Activated CD8-positive, alpha-beta memory T cell treated with anti-CD3 and anti-CD28 coated beads, Interleukin-2, amount 50 U/mL, for 24 hours (primary cell): ENCODE results near the gene MYH9.
"Not testable (repeated sequence)": the region's sequence is repeated elsewhere in the genome, so short reads cannot be mapped to it uniquely, and the experiment has no call there.

Source experiments
- DNase-seq: peaks from one replicate; pipeline ENCODE4 v3.0.0-alpha.2; 2020; ENCODE audit errors: extremely low read depth

MYH9 gene

DNA sequence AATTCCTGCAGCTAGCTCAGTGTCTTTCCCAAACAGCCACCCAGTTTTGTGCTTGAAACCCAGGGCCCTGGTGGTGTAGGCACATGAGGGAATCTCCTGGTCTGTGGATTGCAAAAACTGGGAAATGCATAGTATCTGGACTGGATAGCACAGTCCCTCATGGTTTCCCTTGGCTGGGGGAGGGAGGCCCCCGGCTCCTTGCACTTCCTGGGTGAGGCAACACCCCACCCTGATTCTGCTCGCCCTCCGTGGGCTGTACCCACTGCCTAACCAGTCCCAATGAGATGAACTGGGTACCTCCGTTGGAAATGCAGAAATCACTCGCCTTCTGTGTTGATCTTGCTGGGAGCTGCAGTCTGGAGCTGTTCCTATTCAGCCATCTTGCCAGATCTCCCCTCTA lies 115.8 kb downstream of the MYH9 start:
- DNase-seq, result not testable (repeated sequence)

- DNase-seq, result not testable (repeated sequence)
Measured at GRCh38 chr22:36271231-36271630, 116.5 kb downstream of the MYH9 start.

- DNase-seq, result no peak
Measured at GRCh38 chr22:36267896-36268485, 119.8 kb downstream of the MYH9 start.

DNA sequence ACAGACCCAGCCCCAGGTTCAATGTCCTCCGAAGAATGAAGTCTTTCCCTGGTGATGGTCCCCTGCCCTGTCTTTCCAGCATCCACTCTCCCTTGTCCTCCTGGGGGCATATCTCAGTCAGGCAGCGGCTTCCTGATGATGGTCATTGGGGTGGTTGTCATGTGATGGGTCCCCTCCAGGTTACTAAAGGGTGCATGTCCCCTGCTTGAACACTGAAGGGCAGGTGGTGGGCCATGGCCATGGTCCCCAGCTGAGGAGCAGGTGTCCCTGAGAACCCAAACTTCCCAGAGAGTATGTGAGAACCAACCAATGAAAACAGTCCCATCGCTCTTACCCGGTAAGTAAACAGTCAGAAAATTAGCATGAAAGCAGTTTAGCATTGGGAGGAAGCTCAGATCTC lies 120.7 kb downstream of the MYH9 start:
- no peak for DNase-seq

DNA sequence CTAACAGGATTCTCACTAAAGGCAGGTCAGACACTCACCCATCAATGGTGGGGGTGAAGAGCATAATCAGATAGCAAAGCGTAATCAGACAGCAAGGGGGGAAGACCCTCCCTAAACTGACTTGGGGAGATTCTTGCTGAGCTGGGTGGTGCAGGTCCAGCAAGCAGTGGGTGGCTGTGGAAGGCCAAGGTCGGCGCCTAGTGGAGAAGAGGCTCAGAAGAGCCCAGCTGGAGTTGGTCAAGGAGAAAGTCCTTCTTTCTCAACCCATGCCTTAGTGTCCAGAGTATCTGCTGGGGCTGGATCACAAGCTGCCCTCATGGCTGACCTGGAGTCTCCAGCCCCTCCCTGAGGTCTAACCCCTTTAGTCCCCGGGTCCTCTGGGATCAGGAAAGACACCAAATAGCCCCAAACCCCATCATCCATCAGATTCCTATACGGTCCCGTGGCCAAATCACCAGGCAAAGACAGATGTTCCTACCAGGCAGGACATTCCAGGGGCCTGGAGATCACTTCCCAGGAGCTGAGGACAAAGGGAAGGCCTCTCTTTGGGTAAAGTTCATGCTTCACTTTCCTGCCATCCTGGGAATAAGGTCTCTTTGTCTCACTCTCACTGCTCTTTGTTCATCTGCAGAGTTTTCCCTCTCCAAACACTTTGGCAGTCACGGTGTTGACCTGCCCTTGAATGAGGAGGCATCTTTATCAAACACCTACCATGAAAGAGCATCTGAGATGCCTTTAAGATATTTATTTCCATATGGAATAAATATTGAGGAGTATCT lies 123.7 kb downstream of the MYH9 start:
- DNase-seq, result not testable (repeated sequence)

DNA sequence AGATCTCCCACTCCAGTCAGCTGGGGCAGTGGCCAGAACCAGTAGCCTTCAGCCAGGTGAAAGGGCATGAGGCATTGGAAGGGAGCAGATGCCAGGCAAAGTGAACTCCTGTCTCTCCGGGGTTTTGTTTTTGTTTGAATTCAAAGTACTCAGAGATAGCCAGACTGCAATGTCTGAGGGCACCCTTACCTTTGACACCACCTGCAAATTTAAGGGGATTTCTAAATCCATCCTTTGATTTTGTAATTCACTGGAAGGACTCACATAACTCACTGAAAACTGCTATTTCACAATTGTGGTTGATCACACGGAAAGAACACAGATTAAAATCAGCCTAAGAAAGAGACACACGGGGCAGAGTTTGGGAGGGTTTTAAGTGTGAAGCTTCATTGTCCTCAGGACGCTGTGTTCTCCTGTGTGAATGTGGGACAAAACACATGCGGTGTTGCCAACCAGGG lies 124.5 kb downstream of the MYH9 start:
- DNase-seq, result not testable (repeated sequence)

DNA sequence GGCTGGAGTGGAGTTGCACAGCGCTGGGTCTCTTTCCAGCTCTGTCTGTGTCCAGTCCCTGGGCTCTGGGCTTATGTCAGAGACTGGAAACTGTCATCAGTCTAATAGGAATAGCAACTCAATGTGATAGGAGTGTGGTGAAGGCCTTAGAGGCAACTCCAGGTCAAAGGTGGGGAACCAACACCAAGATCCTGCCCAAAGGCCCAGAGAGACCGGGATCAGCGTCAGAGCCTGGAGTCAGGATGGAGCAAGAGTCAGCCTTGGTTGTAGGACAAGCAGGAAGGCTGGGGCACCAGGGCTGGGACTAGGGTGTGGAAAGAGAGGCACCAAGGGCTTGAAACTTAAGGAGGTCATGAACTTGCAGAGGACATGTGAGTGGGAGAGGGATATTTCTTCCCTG lies 125.5 kb downstream of the MYH9 start:
- DNase-seq, result not testable (repeated sequence)

GRCh38 chr22:36261675-36262074 lies 126.1 kb downstream of the MYH9 start:
- DNase-seq, result not testable (repeated sequence)

DNA sequence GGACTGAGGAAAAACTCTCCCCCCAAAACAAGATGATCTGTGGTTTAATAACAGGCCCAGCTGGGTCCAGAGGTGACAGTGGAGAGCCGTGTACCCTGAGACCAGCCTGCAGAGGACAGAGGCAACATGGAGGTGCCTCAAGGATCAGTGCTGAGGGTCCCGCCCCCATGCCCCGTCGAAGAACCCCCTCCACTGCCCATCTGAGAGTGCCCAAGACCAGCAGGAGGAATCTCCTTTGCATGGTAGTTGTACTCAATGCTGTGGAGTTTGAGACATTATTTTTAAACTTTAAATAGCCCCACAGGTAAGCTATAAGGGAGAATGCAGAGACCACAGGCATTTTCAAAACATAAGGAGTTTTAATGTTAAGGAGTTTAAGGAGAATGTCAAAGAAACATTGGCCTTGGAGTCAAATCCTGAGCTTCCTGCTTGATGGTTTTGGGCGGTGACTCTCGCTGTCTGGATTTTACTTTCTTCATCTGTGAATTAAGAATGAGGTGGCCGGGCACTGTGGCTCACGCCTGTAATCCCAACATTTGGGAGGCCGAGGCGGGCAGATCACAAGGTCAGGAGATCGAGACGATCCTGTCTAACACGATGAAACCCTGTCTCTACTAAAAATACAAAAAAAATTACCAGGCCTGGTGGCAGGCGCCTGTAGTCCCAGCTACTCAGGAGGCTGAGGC lies 128.0 kb downstream of the MYH9 start:
- no peak for DNase-seq

DNA sequence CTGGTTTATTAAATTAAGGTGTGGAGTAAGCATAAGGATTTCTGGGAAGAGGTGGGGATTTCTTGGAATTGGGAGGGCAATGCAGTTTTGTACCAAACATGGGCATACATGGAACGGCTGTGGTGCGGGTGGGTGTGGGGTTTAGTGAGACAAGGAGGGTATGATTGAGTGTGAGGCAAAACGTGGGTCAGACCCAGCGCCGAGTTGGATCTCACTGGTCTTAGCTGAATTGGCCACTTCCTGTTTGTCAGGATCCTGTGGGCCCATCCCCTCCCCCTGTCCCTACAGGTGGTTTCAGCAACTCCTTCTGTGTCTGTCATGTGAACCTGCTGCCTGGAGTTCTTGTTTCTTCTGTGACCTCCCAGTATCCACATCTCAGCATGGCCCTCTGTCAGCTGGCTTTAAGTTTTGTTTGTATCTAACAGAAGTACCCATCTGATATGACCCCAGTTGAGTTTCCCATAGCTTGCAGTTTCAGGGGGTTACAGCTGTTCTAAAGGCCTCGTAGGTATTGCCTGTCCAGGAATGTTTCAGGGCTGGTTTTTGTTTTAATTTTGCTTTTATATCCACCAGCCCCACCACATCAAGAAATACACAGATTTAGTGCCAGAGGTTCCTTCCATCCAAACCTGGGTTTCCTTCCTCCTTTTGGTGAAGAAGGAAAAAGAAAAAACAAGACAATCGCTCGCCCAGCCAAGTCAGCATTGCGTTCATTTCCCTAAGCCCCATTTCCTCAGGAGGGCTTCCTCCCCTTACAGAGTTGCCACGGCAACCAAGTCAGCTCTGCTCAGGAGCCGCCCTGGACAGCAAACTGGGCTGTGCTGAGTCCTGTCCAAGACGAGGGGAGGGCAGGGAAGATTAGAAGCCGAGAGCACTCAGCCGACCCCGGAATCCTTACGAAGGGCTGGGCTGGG lies 128.8 kb downstream of the MYH9 start:
- no peak for DNase-seq

GRCh38 chr22:36257948-36258670 lies 129.7 kb downstream of the MYH9 start:
- DNase-seq, result no peak

DNA sequence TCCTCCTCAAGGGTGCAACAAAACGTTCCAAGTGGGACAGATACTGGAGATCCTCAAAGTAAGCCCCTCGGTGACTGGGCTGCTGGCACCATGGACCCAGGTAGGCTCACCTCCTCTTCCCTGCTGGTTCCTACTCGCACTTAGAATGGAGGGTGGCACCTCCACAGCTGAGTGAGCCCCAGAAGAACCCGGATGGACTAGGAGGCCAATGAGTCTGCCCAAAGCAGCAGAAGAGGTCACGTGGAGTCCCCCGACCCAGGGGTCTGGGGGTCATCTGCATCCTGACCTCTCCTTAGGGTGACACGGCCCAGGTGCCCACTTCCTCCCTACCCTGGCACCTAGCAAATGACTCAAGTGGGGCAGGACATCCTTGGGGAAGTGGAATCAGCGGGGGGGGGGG lies 130.5 kb downstream of the MYH9 start:
- no peak for DNase-seq

- DNase-seq, result no peak
Measured at GRCh38 chr22:36256478-36256877, 131.3 kb downstream of the MYH9 start.

DNA sequence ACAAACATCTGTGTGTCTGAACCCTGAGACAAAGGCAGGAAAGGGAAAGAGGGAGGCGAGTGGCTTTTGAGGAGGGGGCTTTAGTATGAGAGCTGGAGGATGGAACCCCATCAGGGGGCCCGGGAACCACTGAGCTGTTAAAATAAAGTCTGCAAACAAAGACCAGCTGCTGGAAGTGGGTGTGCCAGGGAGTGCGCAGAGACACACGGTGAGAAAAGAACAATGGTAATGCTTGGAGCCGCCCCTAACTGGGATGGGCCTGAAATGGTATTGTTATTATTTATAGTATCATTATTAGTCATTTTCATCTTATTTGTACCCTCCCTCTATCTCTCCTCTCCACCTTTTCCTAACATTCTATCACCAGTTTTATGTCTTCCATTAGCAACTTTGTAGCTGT lies 132.2 kb downstream of the MYH9 start:
- not testable (repeated sequence) for DNase-seq

DNA sequence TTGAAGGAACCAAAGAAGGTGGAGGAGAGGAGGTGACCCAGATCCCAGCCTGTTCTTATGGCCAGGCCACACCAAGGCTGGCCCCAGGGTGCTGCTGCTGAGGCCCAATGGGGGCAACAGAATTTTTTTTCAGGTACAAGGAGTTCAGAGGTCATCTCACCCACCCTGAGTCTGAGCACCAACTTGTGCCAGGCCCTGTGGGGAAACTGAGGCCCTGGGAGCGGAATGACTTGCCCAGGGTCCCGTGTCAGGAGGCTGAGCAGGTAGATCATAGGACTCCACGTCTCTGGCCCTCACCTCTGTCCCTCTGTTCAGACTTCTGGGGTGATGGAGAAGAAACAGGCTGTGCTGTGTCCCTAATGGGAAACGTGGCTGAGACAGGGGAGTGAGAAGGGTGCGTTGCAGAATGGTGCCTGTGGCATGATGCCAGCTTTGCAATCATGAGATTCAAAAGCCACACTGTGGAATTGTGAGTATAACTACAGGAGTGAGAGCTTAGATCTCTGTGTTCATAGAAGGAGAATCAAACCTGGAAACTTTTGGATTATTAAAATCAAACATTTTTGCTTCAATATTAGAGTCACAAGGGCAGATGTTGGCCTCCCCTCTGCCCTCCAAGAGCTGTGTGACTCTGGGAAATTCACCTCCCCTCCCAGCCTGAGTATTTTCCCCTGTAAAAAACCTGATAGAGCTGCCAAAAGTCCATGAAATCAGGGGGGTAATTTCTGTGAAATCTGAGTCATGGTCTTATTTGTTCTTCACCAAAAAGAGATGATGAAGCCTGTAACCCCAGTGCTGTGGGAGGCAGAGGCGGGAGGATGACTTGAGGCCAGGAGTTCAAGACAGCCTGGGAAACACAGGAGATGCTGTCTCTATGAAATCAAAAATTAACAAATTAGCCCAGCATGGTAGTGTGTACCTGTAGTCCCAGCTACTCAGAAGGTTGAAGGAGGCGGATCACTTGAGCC lies 134.0 kb downstream of the MYH9 start:
- DNase-seq, result no peak

GRCh38 chr22:36252754-36253522 lies 134.8 kb downstream of the MYH9 start, which contains the start of gene APOL1:
APOL1 (plus strand) TSS chr22:36253133; CDS start chr22:36254956, 1,823 bp downstream.
- no peak for DNase-seq

DNA sequence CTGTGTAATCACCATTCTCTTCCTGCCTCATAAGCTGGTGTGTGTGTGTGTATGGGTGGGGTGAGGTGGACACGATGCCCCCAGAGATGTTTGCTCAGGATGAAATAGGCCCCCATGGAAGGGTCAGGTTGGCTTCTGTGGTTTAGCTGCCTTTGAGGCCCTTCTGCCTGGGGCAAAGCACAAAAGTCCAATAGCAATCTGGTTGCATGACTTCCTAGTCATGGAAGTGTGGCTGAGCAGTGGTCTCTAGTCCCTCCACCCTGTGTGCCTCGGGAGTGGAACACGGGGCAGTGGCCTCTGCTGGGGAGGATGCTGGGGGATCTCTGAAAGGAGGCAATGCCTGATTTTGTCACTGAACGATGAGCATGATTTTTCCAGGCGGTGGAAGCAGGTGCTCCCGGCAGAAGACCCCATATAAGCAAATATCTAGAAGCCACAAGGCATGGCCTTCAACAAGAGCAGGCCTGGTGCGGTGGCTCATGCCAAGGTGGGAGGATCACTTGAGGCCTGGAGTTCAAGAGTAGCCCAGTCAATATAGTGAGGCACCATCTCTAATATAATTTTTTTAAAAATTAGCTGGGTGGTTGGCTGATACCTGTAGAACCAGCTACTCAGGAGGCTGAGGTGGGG lies 135.7 kb downstream of the MYH9 start:
- not testable (repeated sequence) for DNase-seq

GRCh38 chr22:36250292-36250960 lies 137.3 kb downstream of the MYH9 start:
- not testable (repeated sequence) for DNase-seq
